A172 (cell line): ENCODE data around the gene DDX47. TPM values are rescaled to one million over a fixed set of nuclear protein-coding genes. Genes with fewer than 3 reads are reported as not detected.
"Not testable (repeated sequence)": the region's sequence is repeated elsewhere in the genome, so short reads cannot be mapped to it uniquely, and the experiment has no call there.

ENCODE experiments used
- DNase-seq: peaks from one replicate; pipeline ENCODE4 v3.0.0-alpha.2; 2015; ENCODE audit warnings: low spot score
- total RNA-seq: library from RNA; depleted of rRNA; stranded (reverse); fragments of >200 nt; shearing (Covaris generic); gene quantifications from 2 replicates; pipeline ENCODE4 v1.2.3, GENCODE V29; 2014; rRNA removed

The DDX47 gene
- total RNA-seq, 1 experiment from 2014 or later, result 96.6 TPM

GRCh38 chr12:12872139-12872933 lies 59.2 kb downstream of the DDX47 start:
- DNase-seq, result peak; percentile 80

- peak; percentile 43 for DNase-seq
These were observed 59.8 kb downstream of the DDX47 start for GRCh38 chr12:12872934-12873275.

- DNase-seq, result no peak
These were observed 60.9 kb downstream of the DDX47 start for GRCh38 chr12:12874029-12874428.

GRCh38 chr12:12875301-12875700 lies 62.2 kb downstream of the DDX47 start:
- not testable (repeated sequence) for DNase-seq

GRCh38 chr12:12877153-12877768 lies 64.1 kb downstream of the DDX47 start:
- DNase-seq, result no peak

- DNase-seq, result no peak
These were observed 64.8 kb downstream of the DDX47 start for GRCh38 chr12:12877781-12878455.

Other genes with a start within 250 kb of the DDX47 start
- 19.6 and 20.6 TPM in 2 replicates for gene CREBL2, start 201.5 kb upstream of the DDX47 start, total RNA-seq
- 0.57 and 0.84 TPM in 2 replicates for gene GPR19, start 117.2 kb upstream of the DDX47 start, total RNA-seq
- gene CDKN1B, start 96.0 kb upstream of the DDX47 start, total RNA-seq, result 18.1 and 20.0 TPM in 2 replicates
- 3.3 and 3.5 TPM in 2 replicates for gene APOLD1, start 27.7 kb upstream of the DDX47 start, total RNA-seq
- gene GPRC5A, start 78.2 kb downstream of the DDX47 start, total RNA-seq, result 30.0 and 53.5 TPM in 2 replicates
- gene GPRC5D, start 138.8 kb downstream of the DDX47 start, total RNA-seq, result not detected in 2 replicates
- 4.3 and 7.1 TPM in 2 replicates for gene HEBP1, start 186.9 kb downstream of the DDX47 start, total RNA-seq
- gene FAM234B, start 231.0 kb downstream of the DDX47 start, total RNA-seq, result 2.3 and 4.3 TPM in 2 replicates